Measurements from ENCODE around the gene ZFP36L2. TPM values are rescaled to one million over a fixed set of nuclear protein-coding genes. Genes with fewer than 3 reads are reported as not detected.

ZFP36L2 gene
- total and polyA plus RNA-seq, 9 of the 15 experiments (the other 6 are each of a cell fraction or from before 2014, with no cell fraction given), result 4.1 to 60.6 (median 20.3) TPM

- no peak for TF ChIP-seq GMEB1 (CRISPR knock-in tag; IDR thresholded peaks at IDR 0.05)
- no peak for TF ChIP-seq ZNF318 (IDR thresholded peaks at IDR 0.05; ENCODE audit: borderline replicate concordance in 1 of 2, low read depth in 1 of 2)
- no peak for TF ChIP-seq GTF2F1 (IDR thresholded peaks at IDR 0.05; ENCODE audit: low read depth, low read length)
- TF ChIP-seq TCF7L2 (IDR thresholded peaks at IDR 0.05; ENCODE audit: low read depth, low read length), result no peak
- no peak; the same call in 1 of the 2 replicates for TF ChIP-seq NKRF (IDR thresholded peaks at IDR 0.05; ENCODE audit: borderline replicate concordance)
- no peak for TF ChIP-seq HMBOX1 (IDR thresholded peaks at IDR 0.05)
- no peak for TF ChIP-seq TEAD2 (tag; IDR thresholded peaks at IDR 0.05)
- TF ChIP-seq HNRNPUL1 (IDR thresholded peaks at IDR 0.05; ENCODE audit: low read length), result no peak
- TF ChIP-seq MYC (IDR thresholded peaks at IDR 0.05; ENCODE audit: low read depth, low read length), result peak; percentile 67
- TF ChIP-seq MYC (CRISPR knock-in tag; IDR thresholded peaks at IDR 0.05; ENCODE audit: borderline replicate concordance, low read depth), result no peak
- TF ChIP-seq ETV1 (tag; conservative IDR thresholded peaks at IDR 0.05; ENCODE audit: low read depth), result peak; percentile 93
- no peak for TF ChIP-seq ZNF778 (CRISPR knock-in tag; IDR thresholded peaks at IDR 0.05)
- TF ChIP-seq HES1 (IDR thresholded peaks at IDR 0.05; ENCODE audit: low read depth), result no peak
Observed at GRCh38 chr2:43219383-43220228, 6.8 kb downstream of the ZFP36L2 start (continued).

Measured in K562 (cell line).